Measurements from ENCODE around the gene SNX27. TPM values are rescaled to one million over a fixed set of nuclear protein-coding genes. Genes with fewer than 3 reads are reported as not detected.

The SNX27 gene
- total RNA-seq, 1 experiment from 2014 or later: 56.0 TPM

DNA sequence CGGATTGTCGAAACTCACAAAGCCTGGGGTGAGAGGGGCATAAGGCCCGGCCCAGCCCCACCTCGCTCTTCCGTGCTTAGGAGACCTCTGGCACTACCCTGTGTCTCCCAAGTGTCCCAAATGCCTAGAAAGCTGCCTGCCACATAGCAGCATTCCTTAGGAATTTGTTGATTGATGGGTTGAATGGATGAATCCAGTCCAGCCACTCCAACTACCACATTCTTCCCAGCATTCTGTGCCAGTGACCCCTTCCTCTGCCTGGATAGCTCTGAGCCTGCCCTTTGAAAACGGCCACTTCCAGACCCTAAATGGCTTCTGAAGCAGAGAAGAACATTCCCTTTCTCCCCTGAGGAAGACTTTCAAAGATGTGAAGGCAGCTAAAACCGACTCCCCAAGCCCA lies 93.3 kb downstream of the SNX27 start:
- no peaks in the 10 kb centered on the region for H3K27me3 Mint-ChIP-seq (ENCODE audit: low read depth)
- no peak overlapping the region for H3K4me3 Mint-ChIP-seq
- no peaks in the 10 kb centered on the region for H3K4me1 Mint-ChIP-seq
- no peaks in the 10 kb centered on the region for H3K9me3 Mint-ChIP-seq
- ChIA-PET POLR2A (no interaction called here), CTCF (interaction anchor here (0.6 to 2.1 kb wide), 4 partner anchors 9 to 132 kb away, joined by 3 to 6 read pairs (median 5); partner anchors contain the start of gene RIIAD1)
- DNase-seq (ENCODE audit: low spot score): no peak
- H3K36me3 Mint-ChIP-seq: peaks cover 8% of the 10 kb centered on the region
- TF ChIP-seq ELF4 (CRISPR knock-in tag; IDR thresholded peaks at IDR 0.05; ENCODE audit: low read depth) (no peak), ZNF121 (CRISPR knock-in tag; IDR thresholded peaks at IDR 0.05) (no peak), HMGA2 (CRISPR knock-in tag; IDR thresholded peaks at IDR 0.05) (no peak)
- TF ChIP-seq, protein P1, sequence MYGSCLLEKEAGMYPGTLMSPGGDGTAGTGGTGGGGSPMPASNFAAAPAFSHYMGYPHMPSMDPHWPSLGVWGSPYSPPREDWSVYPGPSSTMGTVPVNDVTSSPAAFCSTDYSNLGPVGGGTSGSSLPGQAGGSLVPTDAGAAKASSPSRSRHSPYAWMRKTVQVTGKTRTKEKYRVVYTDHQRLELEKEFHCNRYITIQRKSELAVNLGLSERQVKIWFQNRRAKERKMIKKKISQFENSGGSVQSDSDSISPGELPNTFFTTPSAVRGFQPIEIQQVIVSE (CRISPR knock-in tag; IDR thresholded peaks at IDR 0.05; ENCODE audit: borderline replicate concordance): no peak
- TF ChIP-seq, protein P2, sequence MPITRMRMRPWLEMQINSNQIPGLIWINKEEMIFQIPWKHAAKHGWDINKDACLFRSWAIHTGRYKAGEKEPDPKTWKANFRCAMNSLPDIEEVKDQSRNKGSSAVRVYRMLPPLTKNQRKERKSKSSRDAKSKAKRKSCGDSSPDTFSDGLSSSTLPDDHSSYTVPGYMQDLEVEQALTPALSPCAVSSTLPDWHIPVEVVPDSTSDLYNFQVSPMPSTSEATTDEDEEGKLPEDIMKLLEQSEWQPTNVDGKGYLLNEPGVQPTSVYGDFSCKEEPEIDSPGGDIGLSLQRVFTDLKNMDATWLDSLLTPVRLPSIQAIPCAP (CRISPR knock-in tag; IDR thresholded peaks at IDR 0.05): no peak
- TF ChIP-seq, protein P3, sequence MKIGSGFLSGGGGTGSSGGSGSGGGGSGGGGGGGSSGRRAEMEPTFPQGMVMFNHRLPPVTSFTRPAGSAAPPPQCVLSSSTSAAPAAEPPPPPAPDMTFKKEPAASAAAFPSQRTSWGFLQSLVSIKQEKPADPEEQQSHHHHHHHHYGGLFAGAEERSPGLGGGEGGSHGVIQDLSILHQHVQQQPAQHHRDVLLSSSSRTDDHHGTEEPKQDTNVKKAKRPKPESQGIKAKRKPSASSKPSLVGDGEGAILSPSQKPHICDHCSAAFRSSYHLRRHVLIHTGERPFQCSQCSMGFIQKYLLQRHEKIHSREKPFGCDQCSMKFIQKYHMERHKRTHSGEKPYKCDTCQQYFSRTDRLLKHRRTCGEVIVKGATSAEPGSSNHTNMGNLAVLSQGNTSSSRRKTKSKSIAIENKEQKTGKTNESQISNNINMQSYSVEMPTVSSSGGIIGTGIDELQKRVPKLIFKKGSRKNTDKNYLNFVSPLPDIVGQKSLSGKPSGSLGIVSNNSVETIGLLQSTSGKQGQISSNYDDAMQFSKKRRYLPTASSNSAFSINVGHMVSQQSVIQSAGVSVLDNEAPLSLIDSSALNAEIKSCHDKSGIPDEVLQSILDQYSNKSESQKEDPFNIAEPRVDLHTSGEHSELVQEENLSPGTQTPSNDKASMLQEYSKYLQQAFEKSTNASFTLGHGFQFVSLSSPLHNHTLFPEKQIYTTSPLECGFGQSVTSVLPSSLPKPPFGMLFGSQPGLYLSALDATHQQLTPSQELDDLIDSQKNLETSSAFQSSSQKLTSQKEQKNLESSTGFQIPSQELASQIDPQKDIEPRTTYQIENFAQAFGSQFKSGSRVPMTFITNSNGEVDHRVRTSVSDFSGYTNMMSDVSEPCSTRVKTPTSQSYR (CRISPR knock-in tag; IDR thresholded peaks at IDR 0.05): no peak
- peak overlapping the region; percentile 66 for H3K27ac Mint-ChIP-seq
- ATAC-seq: no peak

DNA sequence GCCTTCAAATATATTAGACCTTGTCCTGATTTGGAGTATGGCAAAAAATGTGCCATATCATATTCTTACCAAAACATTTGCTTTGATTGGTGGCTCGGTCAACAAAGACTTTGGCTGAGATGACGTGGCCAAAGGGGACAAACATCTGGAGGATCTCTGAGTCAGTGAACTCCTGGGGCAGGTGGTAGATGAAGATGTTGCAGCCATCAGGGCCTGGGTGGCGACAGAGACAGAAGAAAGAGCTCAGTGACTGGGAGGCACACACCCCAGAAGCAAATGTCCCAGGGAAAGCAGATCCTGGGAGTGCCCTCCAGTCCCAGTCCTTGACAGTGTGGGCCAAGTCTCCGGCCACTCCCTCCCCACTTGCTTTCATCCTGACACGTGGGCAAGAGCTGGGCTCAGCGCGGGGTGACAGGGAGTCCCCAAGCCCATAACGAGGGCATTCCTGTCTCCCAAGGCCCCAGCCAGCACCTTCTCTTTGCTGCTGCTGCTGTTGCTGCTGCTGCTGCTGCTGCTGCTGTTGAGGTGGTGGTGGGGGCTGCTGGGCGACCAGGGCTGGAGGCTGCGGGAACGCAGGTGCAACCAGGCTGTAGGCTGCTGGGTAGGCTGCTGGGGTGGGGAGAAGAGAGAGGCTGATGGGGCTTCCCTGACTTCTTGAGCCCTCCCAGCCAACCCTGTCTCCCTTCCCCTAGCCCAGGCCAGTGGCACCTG lies 94.1 kb downstream of the SNX27 start:
- TF ChIP-seq GABPB1 (CRISPR knock-in tag; IDR thresholded peaks at IDR 0.05) (no peak), SMAD4 (CRISPR knock-in tag; IDR thresholded peaks at IDR 0.05) (no peak), ATF1 (CRISPR knock-in tag; IDR thresholded peaks at IDR 0.05) (no peak), TEAD4 (CRISPR knock-in tag; IDR thresholded peaks at IDR 0.05) (no peak), SP1 (CRISPR knock-in tag; conservative IDR thresholded peaks at IDR 0.05) (no peak), SMAD3 (CRISPR knock-in tag; IDR thresholded peaks at IDR 0.05; ENCODE audit: borderline replicate concordance) (no peak), CREM (CRISPR knock-in tag; IDR thresholded peaks at IDR 0.05) (no peak), IRF2 (CRISPR knock-in tag; IDR thresholded peaks at IDR 0.05; ENCODE audit: borderline replicate concordance, low read depth) (no peak), ELF4 (CRISPR knock-in tag; IDR thresholded peaks at IDR 0.05; ENCODE audit: low read depth) (no peak), CBFB (CRISPR knock-in tag; IDR thresholded peaks at IDR 0.05; ENCODE audit: low read depth) (no peak), JAZF1 (CRISPR knock-in tag; IDR thresholded peaks at IDR 0.05) (no peak), HMGA2 (CRISPR knock-in tag; IDR thresholded peaks at IDR 0.05) (no peak)
- TF ChIP-seq, protein P4, sequence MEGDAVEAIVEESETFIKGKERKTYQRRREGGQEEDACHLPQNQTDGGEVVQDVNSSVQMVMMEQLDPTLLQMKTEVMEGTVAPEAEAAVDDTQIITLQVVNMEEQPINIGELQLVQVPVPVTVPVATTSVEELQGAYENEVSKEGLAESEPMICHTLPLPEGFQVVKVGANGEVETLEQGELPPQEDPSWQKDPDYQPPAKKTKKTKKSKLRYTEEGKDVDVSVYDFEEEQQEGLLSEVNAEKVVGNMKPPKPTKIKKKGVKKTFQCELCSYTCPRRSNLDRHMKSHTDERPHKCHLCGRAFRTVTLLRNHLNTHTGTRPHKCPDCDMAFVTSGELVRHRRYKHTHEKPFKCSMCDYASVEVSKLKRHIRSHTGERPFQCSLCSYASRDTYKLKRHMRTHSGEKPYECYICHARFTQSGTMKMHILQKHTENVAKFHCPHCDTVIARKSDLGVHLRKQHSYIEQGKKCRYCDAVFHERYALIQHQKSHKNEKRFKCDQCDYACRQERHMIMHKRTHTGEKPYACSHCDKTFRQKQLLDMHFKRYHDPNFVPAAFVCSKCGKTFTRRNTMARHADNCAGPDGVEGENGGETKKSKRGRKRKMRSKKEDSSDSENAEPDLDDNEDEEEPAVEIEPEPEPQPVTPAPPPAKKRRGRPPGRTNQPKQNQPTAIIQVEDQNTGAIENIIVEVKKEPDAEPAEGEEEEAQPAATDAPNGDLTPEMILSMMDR (IDR thresholded peaks at IDR 0.05): no peak
- TF ChIP-seq, protein P5, sequence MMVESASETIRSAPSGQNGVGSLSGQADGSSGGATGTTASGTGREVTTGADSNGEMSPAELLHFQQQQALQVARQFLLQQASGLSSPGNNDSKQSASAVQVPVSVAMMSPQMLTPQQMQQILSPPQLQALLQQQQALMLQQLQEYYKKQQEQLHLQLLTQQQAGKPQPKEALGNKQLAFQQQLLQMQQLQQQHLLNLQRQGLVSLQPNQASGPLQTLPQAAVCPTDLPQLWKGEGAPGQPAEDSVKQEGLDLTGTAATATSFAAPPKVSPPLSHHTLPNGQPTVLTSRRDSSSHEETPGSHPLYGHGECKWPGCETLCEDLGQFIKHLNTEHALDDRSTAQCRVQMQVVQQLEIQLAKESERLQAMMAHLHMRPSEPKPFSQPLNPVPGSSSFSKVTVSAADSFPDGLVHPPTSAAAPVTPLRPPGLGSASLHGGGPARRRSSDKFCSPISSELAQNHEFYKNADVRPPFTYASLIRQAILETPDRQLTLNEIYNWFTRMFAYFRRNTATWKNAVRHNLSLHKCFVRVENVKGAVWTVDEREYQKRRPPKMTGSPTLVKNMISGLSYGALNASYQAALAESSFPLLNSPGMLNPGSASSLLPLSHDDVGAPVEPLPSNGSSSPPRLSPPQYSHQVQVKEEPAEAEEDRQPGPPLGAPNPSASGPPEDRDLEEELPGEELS (CRISPR knock-in tag; IDR thresholded peaks at IDR 0.05): no peak
- TF ChIP-seq, protein P6, sequence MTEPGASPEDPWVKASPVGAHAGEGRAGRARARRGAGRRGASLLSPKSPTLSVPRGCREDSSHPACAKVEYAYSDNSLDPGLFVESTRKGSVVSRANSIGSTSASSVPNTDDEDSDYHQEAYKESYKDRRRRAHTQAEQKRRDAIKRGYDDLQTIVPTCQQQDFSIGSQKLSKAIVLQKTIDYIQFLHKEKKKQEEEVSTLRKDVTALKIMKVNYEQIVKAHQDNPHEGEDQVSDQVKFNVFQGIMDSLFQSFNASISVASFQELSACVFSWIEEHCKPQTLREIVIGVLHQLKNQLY (CRISPR knock-in tag; IDR thresholded peaks at IDR 0.05): no peak
- H3K9me3 Mint-ChIP-seq: no peaks in the 10 kb centered on the region
- H3K27me3 Mint-ChIP-seq (ENCODE audit: low read depth): no peaks in the 10 kb centered on the region
- H3K4me1 Mint-ChIP-seq: no peaks in the 10 kb centered on the region
- no peak for DNase-seq (ENCODE audit: low spot score)
- H3K27ac Mint-ChIP-seq: peak overlapping the region; percentile 74; the same call in 1 of the 2 replicates
- no peak overlapping the region for H3K4me3 Mint-ChIP-seq
- H3K36me3 Mint-ChIP-seq: peaks cover 3% of the 10 kb centered on the region; the same call in 1 of the 2 replicates
- ChIA-PET POLR2A (no interaction called here), CTCF (interaction anchor here (0.6 to 2.1 kb wide), 5 partner anchors 9 to 131 kb away, joined by 3 to 6 read pairs (median 5); partner anchors contain the start of gene RIIAD1)
- no peak for ATAC-seq

All from WTC11 (cell line).